ENCODE measurements around the gene ERICH4. TPM values are rescaled to one million over a fixed set of nuclear protein-coding genes. Genes with fewer than 3 reads are reported as not detected.

ERICH4 gene
- total and polyA plus RNA-seq, 2 of the 8 experiments (the other 6 are each of a cell fraction or from before 2014, with no cell fraction given) = not detected

DNA sequence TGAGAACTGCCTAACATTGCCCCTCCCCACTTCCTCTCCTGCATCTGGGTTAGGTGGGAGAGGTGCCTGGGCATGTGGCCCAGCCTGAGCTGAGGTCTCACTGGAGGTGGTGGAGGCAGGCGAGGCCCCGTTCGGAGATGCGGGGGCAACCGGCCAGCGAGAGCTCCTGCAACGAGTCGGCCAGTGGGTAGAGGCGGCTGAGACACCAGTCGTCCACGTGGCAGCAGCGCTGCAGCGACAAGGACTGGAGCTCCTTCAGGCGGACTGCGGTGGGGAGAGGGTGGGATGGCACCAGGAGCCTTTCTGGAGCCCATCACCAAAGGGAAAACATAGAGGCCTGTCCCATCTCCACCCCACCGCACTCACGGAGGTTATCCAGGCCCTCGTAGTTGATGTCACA lies 9.8 kb upstream of the ERICH4 start:
- 82% methylated on average over 13 of the region's 18 CpGs; no CpG with 5 or more reads in 1 of the 2 experiments for WGBS, 2 experiments (ENCODE audit: extremely low coverage in 1 of 2, insufficient coverage in 1 of 2, insufficient read length in 1 of 2, insufficient replicate concordance in 2 of 2, low coverage in 1 of 2, low lambda C conversion rate in 2 of 2, missing lambda C conversion rate in 1 of 2)
- Histone ChIP-seq H2BK15ac (ENCODE audit: low read length) (no peak overlapping the region), H3K36me3 (ENCODE audit: control insufficient read depth in 2 of 4, insufficient read depth in 4 of 4, low read length in 3 of 4) (peaks cover 9 to 24% (median 21%) of the 10 kb centered on the region in 4 experiments; a peak in 7 of 8 replicates), H3K18ac (ENCODE audit: extremely low read depth, low read length) (no peak overlapping the region), H3K14ac (ENCODE audit: insufficient read length) (no peak overlapping the region), H3K27me3 (replicated peaks in 1 of 4; ENCODE audit: control insufficient read depth in 3 of 4, extremely low read depth in 1 of 4, insufficient read depth in 3 of 4, low read length in 3 of 4) (no peaks in the 10 kb centered on the region), H2BK20ac (ENCODE audit: low read length) (no peak overlapping the region), H4K8ac (ENCODE audit: extremely low read depth, insufficient read depth, low read length) (no peak overlapping the region), H4K91ac (replicated peaks; ENCODE audit: insufficient read length, low read length) (no peak overlapping the region), H3K56ac (replicated peaks; ENCODE audit: insufficient read length, low read depth, low read length) (no peak overlapping the region), H3K9ac (replicated peaks in 1 of 4; ENCODE audit: extremely low read depth in 1 of 4, low read depth in 3 of 4, low read length in 3 of 4) (no peak overlapping the region), H4K20me1 (replicated peaks in 1 of 2; ENCODE audit: control insufficient read depth in 1 of 2, insufficient read depth in 2 of 2, low read length in 2 of 2) (peaks cover 0 to 15% of the 10 kb centered on the region in 2 experiments), H3K79me2 (ENCODE audit: control insufficient read depth in 1 of 2, insufficient read depth in 2 of 2, low read length in 2 of 2) (no peaks in the 10 kb centered on the region), H3K23ac (ENCODE audit: insufficient read length) (no peak overlapping the region), H4K5ac (ENCODE audit: insufficient read length, low read depth, low read length) (no peak overlapping the region), H3K4ac (replicated peaks; ENCODE audit: insufficient read length, low read depth, low read length) (no peak overlapping the region), H2BK5ac (ENCODE audit: low read depth, low read length) (no peak overlapping the region), H3K4me1 (replicated peaks in 1 of 4; ENCODE audit: control insufficient read depth in 3 of 4, insufficient read depth in 4 of 4, low read length in 3 of 4) (peaks cover 0 to 4% (median 2%) of the 10 kb centered on the region in 4 experiments; a peak in 5 of 7 replicates), H3K9me3 (ENCODE audit: insufficient read depth in 2 of 2, low read depth in 1 of 2, low read length in 1 of 2) (no peaks in the 10 kb centered on the region), H3K4me3 (ENCODE audit: extremely low read depth in 1 of 4, insufficient read depth in 2 of 4, low read depth in 3 of 4, low read length in 4 of 4) (no peak overlapping the region), H3K23me2 (ENCODE audit: low read depth, low read length) (peaks cover 6% of the 10 kb centered on the region; the same call in 1 of the 2 replicates), H2AK5ac (ENCODE audit: low read depth, low read length) (no peak overlapping the region), H2BK12ac (ENCODE audit: low read depth, low read length) (no peak overlapping the region), H2AFZ (ENCODE audit: low read length) (no peak overlapping the region), H3K27ac (ENCODE audit: low read depth, low read length) (no peak overlapping the region), H3K79me1 (ENCODE audit: low read depth, low read length) (0 out of 2 replicates have a peak, but pooled peaks cover 3% of the 10 kb centered on the region), H2BK120ac (replicated peaks; ENCODE audit: low read depth, low read length) (no peak overlapping the region), H3K4me2 (ENCODE audit: insufficient read depth in 1 of 2, low read depth in 2 of 2, low read length in 2 of 2) (no peak overlapping the region)
- POLR2A ChIA-PET (ENCODE audit: partially characterized antibody) = interaction anchor here (0.9 to 1.4 kb wide), 2 partner anchors 9 to 49 kb away, joined by 3 to 4 read pairs; no protein-coding TSS in a partner anchor
- DNase-seq (ENCODE audit: low read depth in 1 of 2, low spot score in 2 of 2) = no peak
- CTCF ChIA-PET (ENCODE audit: partially characterized antibody) = interaction anchor here (0.6 to 4.1 kb wide), 6 partner anchors 23 to 137 kb away, joined by 3 to 21 read pairs (median 4); no protein-coding TSS in a partner anchor
- TF ChIP-seq POU5F1 (IDR thresholded peaks at IDR 0.05; ENCODE audit: low read depth, low read length) = no peak
- TF ChIP-seq FOSL1 (IDR thresholded peaks at IDR 0.05; ENCODE audit: insufficient read depth, low read depth, low read length) = no peak
- TF ChIP-seq CHD1 (IDR thresholded peaks at IDR 0.05; ENCODE audit: low read depth, low read length) = no peak
- TF ChIP-seq NANOG (IDR thresholded peaks at IDR 0.05; ENCODE audit: insufficient read depth, low read depth, low read length, poor library complexity, severe bottlenecking) = no peak
- no peak for FAIRE-seq
